ENCODE data around the gene SMIM10.
"Not testable (repeated sequence)": the region's sequence is repeated elsewhere in the genome, so short reads cannot be mapped to it uniquely, and the experiment has no call there.

Gene SMIM10

GRCh38 chrX:134990801-134991481, at the start of gene SMIM10:
Gene SMIM10, plus strand, starts transcription at chrX:134990991. Its CDS starts 105 bp downstream, at chrX:134991096.
- DNase-seq = peak; percentile 28

- DNase-seq = not testable (repeated sequence)
These were observed 44.4 kb upstream of the SMIM10 start for GRCh38 chrX:134946364-134946763.

GRCh38 chrX:134948333-134949241, 42.2 kb upstream of the SMIM10 start:
- DNase-seq = no peak

GRCh38 chrX:134949271-134949670, 41.5 kb upstream of the SMIM10 start:
- DNase-seq = no peak

- DNase-seq = no peak
These were observed 33.0 kb upstream of the SMIM10 start for GRCh38 chrX:134957836-134958235.

- not testable (repeated sequence) for DNase-seq
These were observed 30.4 kb upstream of the SMIM10 start for GRCh38 chrX:134960366-134960765.

- no peak for DNase-seq
These were observed 27.8 kb upstream of the SMIM10 start for GRCh38 chrX:134963041-134963440.

GRCh38 chrX:134969726-134970125, 21.1 kb upstream of the SMIM10 start:
- DNase-seq = no peak

GRCh38 chrX:134971926-134972325, 18.9 kb upstream of the SMIM10 start:
- no peak for DNase-seq

GRCh38 chrX:134975516-134975915, 15.3 kb upstream of the SMIM10 start:
- no peak for DNase-seq

GRCh38 chrX:134981910-134982309, 8.9 kb upstream of the SMIM10 start:
- no peak for DNase-seq

- no peak for DNase-seq
These were observed 8.0 kb upstream of the SMIM10 start for GRCh38 chrX:134982748-134983147.

- no peak for DNase-seq
These were observed 5.3 kb upstream of the SMIM10 start for GRCh38 chrX:134985479-134985878.

GRCh38 chrX:134990475-134990800, 353 bp upstream of the SMIM10 start:
- DNase-seq = no peak

GRCh38 chrX:134997646-134998045, 6.9 kb downstream of the SMIM10 start:
- no peak for DNase-seq

GRCh38 chrX:134998246-134998645, 7.5 kb downstream of the SMIM10 start:
- DNase-seq = no peak

GRCh38 chrX:134999469-134999868, 8.7 kb downstream of the SMIM10 start:
- peak; percentile 55 for DNase-seq

GRCh38 chrX:135000516-135000915, 9.7 kb downstream of the SMIM10 start:
- no peak for DNase-seq

GRCh38 chrX:135003876-135004623, 13.3 kb downstream of the SMIM10 start:
- DNase-seq = peak; percentile 97

GRCh38 chrX:135006187-135006586, 15.4 kb downstream of the SMIM10 start:
- peak; percentile 81 for DNase-seq

GRCh38 chrX:135009057-135009610, 18.3 kb downstream of the SMIM10 start:
- no peak for DNase-seq

- DNase-seq = no peak
These were observed 19.0 kb downstream of the SMIM10 start for GRCh38 chrX:135009838-135010237.

- no peak for DNase-seq
These were observed 20.1 kb downstream of the SMIM10 start for GRCh38 chrX:135010921-135011320.

All from NCI-H82 (cell line).